ENCODE data around the gene LIPC. TPM values are rescaled to one million over a fixed set of nuclear protein-coding genes. Genes with fewer than 3 reads are reported as not detected.

The LIPC gene
- total RNA-seq, 2 donors from 2014 or later: 2.9 to 13.8 TPM

- Histone ChIP-seq H3K27me3 (no peaks in the 10 kb centered on the region), H3K4me1 (no peaks in the 10 kb centered on the region), H3K9me3 (no peaks in the 10 kb centered on the region), H3K9ac (ENCODE audit: low read depth in 2 of 2, low read length in 2 of 2) (no peak overlapping the region), H3K27ac (no peak overlapping the region), H3K4me3 (no peak overlapping the region), H3K36me3 (no peaks in the 10 kb centered on the region)
- intact Hi-C loops (cut with DNase I): no loop called here
- TF ChIP-seq CTCF (IDR thresholded peaks at IDR 0.05): no peak
- no peak for DNase-seq
These were observed 94.2 kb downstream of the LIPC start for GRCh38 chr15:58525991-58526421.

- TF ChIP-seq CTCF (IDR thresholded peaks at IDR 0.05): no peak
- Histone ChIP-seq H3K27me3 (no peaks in the 10 kb centered on the region), H3K4me1 (no peaks in the 10 kb centered on the region), H3K4me3 (no peak overlapping the region), H3K36me3 (no peaks in the 10 kb centered on the region), H3K9ac (ENCODE audit: low read depth in 2 of 2, low read length in 2 of 2) (no peak overlapping the region), H3K9me3 (no peaks in the 10 kb centered on the region), H3K27ac (no peak overlapping the region)
- DNase-seq: no peak
- intact Hi-C loops (cut with DNase I): no loop called here
These were observed 94.9 kb downstream of the LIPC start for GRCh38 chr15:58526647-58527192.

GRCh38 chr15:58527573-58528187 lies 95.9 kb downstream of the LIPC start:
- Histone ChIP-seq H3K27ac (peak overlapping the region; percentile 21), H3K9ac (ENCODE audit: low read depth in 2 of 2, low read length in 2 of 2) (peak overlapping the region in 1 of 2 donors; percentile 44), H3K9me3 (no peaks in the 10 kb centered on the region), H3K4me3 (no peak overlapping the region), H3K27me3 (no peaks in the 10 kb centered on the region), H3K36me3 (no peaks in the 10 kb centered on the region), H3K4me1 (no peaks in the 10 kb centered on the region)
- no peak for DNase-seq
- intact Hi-C loops (cut with DNase I): no loop called here
- TF ChIP-seq CTCF (IDR thresholded peaks at IDR 0.05): no peak

GRCh38 chr15:58528188-58528870 lies 96.5 kb downstream of the LIPC start:
- Histone ChIP-seq H3K27ac (peak overlapping the region; percentile 21), H3K9me3 (no peaks in the 10 kb centered on the region), H3K4me1 (no peaks in the 10 kb centered on the region), H3K27me3 (no peaks in the 10 kb centered on the region), H3K4me3 (no peak overlapping the region), H3K9ac (ENCODE audit: low read depth in 2 of 2, low read length in 2 of 2) (peak overlapping the region in 1 of 2 donors; percentile 44), H3K36me3 (no peaks in the 10 kb centered on the region)
- peak; percentile 71 for DNase-seq
- TF ChIP-seq CTCF (IDR thresholded peaks at IDR 0.05): no peak
- intact Hi-C loops (cut with DNase I): no loop called here

GRCh38 chr15:58529041-58529440 lies 97.2 kb downstream of the LIPC start:
- intact Hi-C loops (cut with DNase I): no loop called here
- no peaks in the 10 kb centered on the region for H3K4me1 ChIP-seq
- no peak overlapping the region for H3K4me3 ChIP-seq
- no peaks in the 10 kb centered on the region for H3K27me3 ChIP-seq
- DNase-seq: no peak
- H3K9ac ChIP-seq (ENCODE audit: low read depth in 2 of 2, low read length in 2 of 2): peak overlapping the region in 1 of 2 donors; percentile 36
- H3K27ac ChIP-seq: no peak overlapping the region
- no peaks in the 10 kb centered on the region for H3K9me3 ChIP-seq
- TF ChIP-seq CTCF (IDR thresholded peaks at IDR 0.05): no peak
- H3K36me3 ChIP-seq: no peaks in the 10 kb centered on the region
